Adrenal gland (tissue), 12 donors: ENCODE measurements around the gene THSD4. TPM values are rescaled to one million over a fixed set of nuclear protein-coding genes. Genes with fewer than 3 reads are reported as not detected.
A peak's percentile ranks its signal among the peaks of the same experiment; 100 is the strongest.
"Not testable (repeated sequence)": the region's sequence is repeated elsewhere in the genome, so short reads cannot be mapped to it uniquely, and the experiment has no call there.

Source experiments
- DNase-seq, 7 donors: peaks; one replicate each; pipeline ENCODE4 v3.0.0-alpha.2; 2019 to 2020
- H3K27ac ChIP-seq, 5 donors: fragments of 200-600 bp; sonication (generic) in 4 of 5; 1 replicate in 3 of 5; 2 replicates in 2 of 5; pipeline versions ENCODE4 v1.5.1 to v1.8.0; 2016 to 2020; ENCODE audit warnings: mild to moderate bottlenecking in 1 of 5
- H3K27me3 ChIP-seq: fragments of 200-600 bp; 2 replicates; pipeline ENCODE4 v1.8.0; 2021
- H3K36me3 ChIP-seq, 2 donors: fragments of 200-600 bp; replicated peaks in 1 of 2; 1 replicate in 1 of 2; 2 replicates in 1 of 2; pipeline versions ENCODE4 v1.5.1 to v1.8.0; 2018 to 2022
- H3K4me1 ChIP-seq, 2 donors: fragments of 200-600 bp; replicated peaks in 1 of 2; 1 replicate in 1 of 2; 2 replicates in 1 of 2; pipeline versions ENCODE4 v1.5.1 to v1.8.0; 2018 to 2021
- H3K4me3 ChIP-seq, 4 donors: fragments of 200-600 bp; sonication (generic) in 3 of 4; one replicate each; pipeline ENCODE4 v1.5.1; 2016 to 2018
- H3K9me3 ChIP-seq, 3 donors: fragments of 200-600 bp; sonication (generic) in 1 of 3; replicated peaks in 1 of 3; 1 replicate in 2 of 3; 2 replicates in 1 of 3; pipeline versions ENCODE4 v1.5.1 to v1.8.0; 2016 to 2021
- CTCF ChIP-seq, 6 experiments: fragments of 450-650 bp in 4 of 6; fragments of 200-600 bp in 2 of 6; sonication (generic) in 1 of 6; IDR thresholded peaks; 1 replicate in 5 of 6; 2 replicates in 1 of 6; pipeline versions ENCODE4 v1.5.1 to v1.8.0; 2016 to 2021; ENCODE audit warnings: antibody characterized with exemption in 6 of 6, mild to moderate bottlenecking in 2 of 6, moderate library complexity in 1 of 6
- POLR2A ChIP-seq, 2 donors: fragments of 450-650 bp; IDR thresholded peaks; one replicate each; pipeline ENCODE4 v1.6.1; 2017; ENCODE audit warnings: antibody characterized with exemption in 2 of 2, mild to moderate bottlenecking in 2 of 2, moderate library complexity in 1 of 2
- WGBS, 4 donors: extraction: QIAGEN DNeasy Blood & Tissue Kit in 2 of 4; methylation state at CpG; one replicate each; pipeline versions ENCODE4 v1.1.5 to v1.1.7; 2013 to 2017; 5-methylcytosine and 5-hydroxymethylcytosine counted together
- intact Hi-C, 2 donors: fragments of 100-400 bp; cut with DNase I; formaldehyde crosslinking; loops; one replicate each; pipeline versions ENCODE4 v1.14.1 to v1.15.0; 2022 to 2023
- polyA plus RNA-seq, 3 donors: library from polyadenylated mRNA; stranded (reverse); fragments of 200-250 nt in 2 of 3; fragments of 350-450 nt in 1 of 3; fragmentation: Illumina TruSeq in 1 of 3; extraction: RNeasy Lipid Tissue Mini Kit (QIAGEN cat#74804) in 1 of 3; gene quantifications; one replicate each; pipeline ENCODE4 v1.2.3, GENCODE V29; 2013 to 2014
- total RNA-seq, 9 donors: library from RNA; depleted of rRNA in 4 of 9; stranded (reverse); fragments of >200 nt in 4 of 9; fragments of 120-200 nt in 1 of 9; fragmentation: NEBNext Ultra II Directional in 1 of 9; extraction: Animal tissue kit (Norgen Biotek cat#: 25700) in 1 of 9; gene quantifications; one replicate each; pipeline versions ENCODE4 v1.1.0 to v1.2.4, GENCODE V29; 2013 to 2023
- donor health status: healthy with polysubstance abuse.
- donor health status: Bipolar disorder and iron deficiency.
- donor health status: DM: yes; HTN: yes; CAD: no.
- donor health status: DM: no; HTN: no; CAD: no.
- donor health status: DM: no; HTN: no; CAD: no.
- donor health status: DM: yes; HTN: yes; CAD: no.

THSD4 gene
- total and polyA plus RNA-seq, 12 donors = 5.3 to 53.2 (median 23.2) TPM

GRCh38 chr15:71125831-71126450, 10.7 kb downstream of the THSD4 start:
- Histone ChIP-seq H3K36me3 (no peaks in the 10 kb centered on the region), H3K27me3 (no peaks in the 10 kb centered on the region), H3K9me3 (no peaks in the 10 kb centered on the region), H3K4me1 (no peaks in the 10 kb centered on the region), H3K27ac (peak overlapping the region in 2 of 5 donors; percentile 36 to 41), H3K4me3 (no peak overlapping the region)
- intact Hi-C loops = no loop called here
- 70 to 86% (median 79%) methylated on average over 5 to 14 of the region's 14 CpGs for WGBS, 4 donors
- TF ChIP-seq POLR2A (IDR thresholded peaks at IDR 0.05) = no peak
- peak in 2 of 6 experiments; percentile 16 to 36 for TF ChIP-seq CTCF (IDR thresholded peaks at IDR 0.05)
- no peak for DNase-seq

- Histone ChIP-seq H3K27ac (no peak overlapping the region), H3K27me3 (no peaks in the 10 kb centered on the region), H3K9me3 (no peaks in the 10 kb centered on the region), H3K36me3 (no peaks in the 10 kb centered on the region), H3K4me3 (no peak overlapping the region), H3K4me1 (no peaks in the 10 kb centered on the region)
- no peak for TF ChIP-seq POLR2A (IDR thresholded peaks at IDR 0.05)
- no peak for TF ChIP-seq CTCF (IDR thresholded peaks at IDR 0.05)
- DNase-seq = no peak
- intact Hi-C loops = no loop called here
These were observed 11.8 kb downstream of the THSD4 start for GRCh38 chr15:71127083-71127482.

GRCh38 chr15:71128159-71128558, 12.9 kb downstream of the THSD4 start:
- H3K4me1 ChIP-seq, intact Hi-C loops: not testable (repeated sequence)
- WGBS, 4 donors = 81 to 89% (median 88%) methylated on average over 6 of the region's 6 CpGs

GRCh38 chr15:71128939-71129562, 13.8 kb downstream of the THSD4 start:
- H3K4me1 ChIP-seq = peaks cover 10 to 14% of the 10 kb centered on the region in 2 donors
- TF ChIP-seq POLR2A (IDR thresholded peaks at IDR 0.05) = no peak
- no peak for TF ChIP-seq CTCF (IDR thresholded peaks at IDR 0.05)

More at GRCh38 chr15:71128159-71128558, 12.9 kb downstream of the THSD4 start:
- not testable (repeated sequence) for H3K9me3 ChIP-seq, H3K36me3 ChIP-seq, H3K27me3 ChIP-seq, H3K27ac ChIP-seq, DNase-seq, H3K4me3 ChIP-seq

GRCh38 chr15:71129669-71130068, 14.4 kb downstream of the THSD4 start:
- no peaks in the 10 kb centered on the region for H3K36me3 ChIP-seq
- H3K27me3 ChIP-seq = no peaks in the 10 kb centered on the region
- DNase-seq = no peak
- no peak for TF ChIP-seq POLR2A (IDR thresholded peaks at IDR 0.05)
- TF ChIP-seq CTCF (IDR thresholded peaks at IDR 0.05) = no peak
- no peak overlapping the region for H3K27ac ChIP-seq
- intact Hi-C loops = no loop called here
- no peaks in the 10 kb centered on the region for H3K9me3 ChIP-seq
- peaks cover 12 to 15% of the 10 kb centered on the region in 2 donors for H3K4me1 ChIP-seq
- WGBS, 4 donors = 82 to 89% (median 87%) methylated on average over 6 of the region's 6 CpGs
- H3K4me3 ChIP-seq = no peak overlapping the region

More at GRCh38 chr15:71128939-71129562, 13.8 kb downstream of the THSD4 start:
- Histone ChIP-seq H3K4me3 (no peak overlapping the region), H3K27me3 (no peaks in the 10 kb centered on the region), H3K36me3 (no peaks in the 10 kb centered on the region), H3K27ac (no peak overlapping the region), H3K9me3 (no peaks in the 10 kb centered on the region)
- intact Hi-C loops = no loop called here
- no peak for DNase-seq
- 83 to 88% (median 87%) methylated on average over 6 of the region's 6 CpGs for WGBS, 4 donors
